ENCODE measurements around the gene TBCD.
"Not testable (repeated sequence)": the region's sequence is repeated elsewhere in the genome, so short reads cannot be mapped to it uniquely, and the experiment has no call there.

TBCD gene

DNA sequence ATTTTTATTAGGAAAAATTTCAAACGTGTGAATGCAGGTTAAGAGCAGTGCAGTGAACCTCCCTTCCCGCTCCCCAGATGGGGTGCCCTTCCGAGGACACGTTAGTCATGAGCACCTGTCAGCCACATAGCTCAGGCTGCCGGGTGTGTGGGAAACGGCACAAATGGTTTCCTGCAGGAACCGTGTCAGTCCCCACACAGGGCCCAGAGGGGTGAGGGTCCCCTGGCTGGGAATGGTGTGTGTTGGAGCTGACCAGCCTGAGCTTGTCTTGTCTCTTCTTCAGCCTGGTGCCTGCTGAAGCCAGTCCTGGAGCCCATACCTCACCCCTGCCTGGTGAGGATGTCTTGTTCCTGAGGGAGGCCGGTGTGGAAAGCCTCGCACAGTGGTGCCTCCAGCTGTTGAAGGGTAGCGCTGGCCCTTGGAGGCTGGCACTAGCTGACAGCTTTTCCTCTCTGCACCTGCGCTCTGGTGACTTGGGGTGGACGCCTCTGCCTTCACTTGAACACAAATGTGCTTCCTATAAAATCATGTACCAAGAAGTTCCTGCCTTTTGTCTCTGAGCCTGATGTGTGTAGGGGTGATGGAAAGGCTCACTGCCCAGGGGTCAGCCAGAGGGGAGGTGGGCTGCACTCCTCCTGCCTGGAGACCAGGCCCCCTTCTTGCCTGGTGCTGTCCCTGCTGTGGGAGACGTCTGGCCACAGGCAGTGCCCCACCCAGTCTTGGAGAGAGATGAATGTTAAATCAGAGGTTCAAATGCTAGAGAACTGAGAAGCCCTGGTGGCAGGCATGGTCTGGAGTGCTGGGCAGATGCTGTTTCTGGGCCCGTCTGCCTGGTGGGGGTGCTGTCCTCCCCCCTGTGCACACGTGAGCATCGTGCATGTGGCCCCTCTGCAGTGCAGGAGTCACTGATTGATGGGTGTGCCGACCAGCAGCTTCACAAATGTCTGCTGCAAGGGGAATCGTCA, 190.6 kb downstream of the TBCD start:
- no peak for DNase-seq

DNA sequence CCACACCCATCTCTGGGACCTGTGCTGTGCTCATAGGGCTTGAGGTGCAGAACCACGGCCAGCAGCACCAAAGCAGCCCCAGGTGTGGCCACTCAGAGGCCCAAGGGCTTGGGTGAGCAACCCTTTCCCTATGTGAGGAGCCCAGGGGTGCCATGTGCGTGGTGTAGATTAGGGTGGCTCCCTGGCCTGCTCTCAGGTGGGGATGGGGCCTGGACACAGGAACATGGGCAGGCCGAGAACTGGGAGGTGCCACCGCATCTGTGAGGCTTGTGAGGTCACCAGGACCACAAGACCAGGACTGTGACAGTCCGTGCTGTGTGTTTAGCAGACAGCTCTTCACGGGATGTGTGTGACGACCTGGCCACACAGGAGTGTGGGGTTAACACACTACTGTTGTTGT, 191.5 kb downstream of the TBCD start:
- DNase-seq, result no peak

DNA sequence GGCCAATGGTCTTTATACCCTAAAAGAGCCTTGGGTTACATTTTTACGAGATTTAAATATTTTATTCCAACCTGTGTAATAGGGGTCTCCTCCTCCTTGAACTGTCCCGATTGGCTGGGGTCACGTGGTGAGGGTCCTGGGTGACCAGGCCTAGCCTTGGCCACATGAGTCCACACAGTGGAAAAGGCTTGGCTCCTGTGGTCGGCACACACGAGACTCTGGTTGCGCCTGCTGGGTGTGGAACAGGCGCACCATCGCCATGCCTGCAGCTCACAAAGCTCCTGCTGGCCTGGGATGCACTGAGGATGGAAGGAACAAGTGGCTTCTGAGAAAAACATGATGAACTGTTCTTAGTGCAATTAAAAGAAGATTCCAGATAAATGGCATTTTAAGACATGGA, 191.9 kb downstream of the TBCD start:
- DNase-seq, result no peak

DNA sequence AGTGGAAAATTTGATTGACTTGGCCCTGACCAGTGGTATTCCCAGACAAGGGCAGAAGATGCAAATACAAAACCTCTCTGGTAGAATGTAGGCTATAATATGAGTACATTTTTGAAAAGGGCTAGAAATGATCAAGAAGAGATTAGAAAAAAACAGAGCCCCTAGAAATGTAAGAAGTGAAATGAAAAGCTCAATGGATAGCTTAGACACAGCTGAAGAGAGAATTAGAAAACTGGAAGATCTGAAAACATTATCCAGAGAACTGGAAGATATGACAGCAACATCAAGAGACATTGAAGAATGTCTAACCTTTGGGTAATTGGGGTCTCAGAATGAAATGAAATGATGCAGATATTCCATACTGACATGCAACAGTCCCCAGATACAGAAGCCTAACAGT, 193.1 kb downstream of the TBCD start:
- no peak for DNase-seq

DNA sequence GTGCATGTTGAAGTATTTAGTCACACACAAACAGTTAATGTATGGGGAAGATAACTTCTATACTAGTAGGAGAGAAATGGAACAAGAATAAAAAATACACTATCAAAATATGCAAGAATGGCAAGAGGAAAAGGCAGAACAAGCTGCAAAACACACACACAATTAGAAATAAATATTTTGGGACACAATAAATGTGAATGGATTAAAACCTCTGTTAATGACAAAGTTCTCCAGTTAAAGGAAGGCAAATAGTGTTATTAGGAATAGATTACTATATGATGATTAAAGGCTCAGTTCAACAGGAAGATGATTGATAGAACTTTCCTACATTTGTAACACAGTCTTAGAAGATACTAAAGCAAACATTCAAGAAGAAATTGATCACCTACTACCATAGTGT, 194.2 kb downstream of the TBCD start:
- no peak for DNase-seq

DNA sequence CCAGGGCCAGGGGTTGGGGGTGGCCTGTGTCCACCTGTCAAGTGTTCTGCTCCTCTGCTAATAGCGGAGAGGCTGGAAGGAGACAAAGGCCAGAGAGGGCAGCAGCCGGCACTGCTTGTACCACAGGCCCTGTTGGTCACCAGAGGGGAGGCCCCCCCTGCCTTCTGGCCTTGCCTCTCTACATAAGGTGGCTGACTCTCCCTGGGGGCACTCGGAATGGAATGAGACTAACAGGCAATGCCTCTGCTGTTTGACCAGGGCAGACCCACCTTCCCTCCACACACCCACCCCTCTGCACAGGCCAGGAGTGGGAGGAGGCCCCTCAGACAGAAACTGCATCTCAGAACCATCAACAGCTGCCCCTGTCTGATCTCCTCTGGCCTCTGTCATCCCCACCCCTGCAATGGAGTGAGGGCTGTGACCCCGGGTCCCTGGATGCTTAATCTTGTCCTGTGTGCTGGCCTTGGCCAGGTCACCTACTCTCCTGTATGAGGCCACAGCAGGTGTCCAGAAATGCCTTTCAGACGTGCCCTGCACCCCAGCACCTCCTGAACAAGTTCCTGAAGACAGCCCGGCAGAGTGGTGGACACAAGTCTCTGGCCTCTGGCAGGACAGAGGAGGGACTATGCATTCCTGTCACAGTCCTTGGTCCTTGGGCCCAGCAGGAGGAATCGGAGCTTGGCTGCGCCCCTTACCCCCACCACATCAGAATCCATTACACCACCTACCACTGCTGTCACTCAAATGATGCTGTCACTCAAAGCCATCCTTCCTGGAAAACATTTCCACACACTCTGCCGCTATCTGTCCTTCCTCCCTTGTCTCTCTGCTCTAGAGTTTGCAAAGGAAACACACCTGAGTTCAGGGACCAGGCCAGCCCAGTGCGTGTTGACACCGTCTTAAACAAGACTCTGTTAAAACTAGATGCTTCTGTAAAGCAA, 195.5 kb downstream of the TBCD start:
- DNase-seq, result no peak

DNA sequence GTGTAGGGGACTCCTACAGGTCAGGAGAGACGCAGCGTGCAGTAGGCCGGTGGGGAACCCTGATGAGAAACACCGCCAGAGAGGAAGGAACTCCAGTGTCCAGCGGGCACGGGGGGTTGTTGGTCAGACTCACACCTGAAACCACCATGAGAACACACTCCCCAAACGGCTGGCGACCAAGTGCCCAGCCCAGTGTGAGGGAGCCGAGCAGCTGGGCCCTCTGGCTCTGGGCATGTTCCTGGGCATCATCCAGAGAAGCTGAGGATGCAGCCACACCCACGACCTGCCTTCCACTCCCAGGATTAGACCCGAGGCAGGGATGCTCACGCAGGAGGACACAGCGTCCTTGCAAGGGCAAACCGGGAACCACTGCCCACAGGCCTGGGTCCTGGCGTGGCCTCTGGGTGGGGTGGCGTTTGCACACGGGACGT, 196.2 kb downstream of the TBCD start:
- no peak for DNase-seq

DNA sequence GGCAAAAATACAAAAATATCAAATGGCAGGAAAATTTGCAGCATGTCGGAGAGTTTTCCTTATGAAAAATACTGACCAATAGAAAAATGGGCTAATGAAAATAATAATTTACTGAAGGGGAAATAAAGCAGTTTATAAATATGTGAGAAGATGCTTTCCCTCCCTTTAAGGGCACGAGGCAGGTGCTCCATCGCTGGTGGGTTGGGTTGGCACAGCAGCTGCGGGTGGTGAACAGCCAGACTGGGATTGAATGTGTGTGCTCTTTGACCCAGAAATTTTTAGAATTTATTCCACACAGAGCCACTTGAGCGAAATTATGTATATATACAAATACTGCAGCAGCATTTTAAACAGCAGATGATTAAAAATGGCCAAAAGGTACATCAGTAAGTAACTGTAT, 197.1 kb downstream of the TBCD start:
- DNase-seq, result no peak

DNA sequence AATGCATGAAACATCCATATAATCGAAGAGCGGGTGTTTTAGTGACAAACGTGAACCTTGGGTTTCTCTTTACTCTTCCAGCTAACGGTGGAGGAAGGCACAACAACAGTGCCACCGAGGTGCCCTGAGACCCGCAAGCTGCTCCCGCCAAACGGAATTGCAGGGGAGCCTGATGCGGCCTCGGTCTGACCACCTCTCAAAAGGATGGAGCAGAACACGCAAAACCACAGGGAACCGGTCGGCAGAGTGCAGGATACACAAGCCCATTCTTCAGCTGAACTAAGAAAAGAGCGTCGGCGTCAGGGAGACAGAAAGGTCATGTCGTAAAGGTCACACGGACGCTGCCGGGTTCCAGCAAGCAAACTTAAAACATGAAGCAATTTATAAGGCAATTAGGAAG, 197.5 kb downstream of the TBCD start:
- DNase-seq, result no peak

DNA sequence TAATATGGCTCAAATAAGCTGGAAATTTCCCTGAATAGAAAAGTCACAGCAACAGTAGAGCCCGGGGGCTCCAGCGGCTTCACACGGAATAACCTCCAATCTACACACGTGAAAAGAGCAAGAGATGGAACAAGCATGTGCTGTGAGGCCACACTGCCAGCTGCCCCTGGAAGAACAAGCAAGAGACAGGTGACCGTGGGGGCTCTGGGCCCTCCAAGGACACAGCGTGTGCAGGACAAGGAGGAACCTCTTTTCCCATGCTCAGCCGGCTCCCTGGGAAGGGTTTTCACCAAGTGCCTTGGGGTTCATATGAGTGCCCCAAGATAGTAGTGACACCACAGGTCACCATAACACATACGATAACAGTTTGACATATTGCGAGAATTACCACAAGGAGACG, 198.1 kb downstream of the TBCD start:
- DNase-seq, result no peak

DNA sequence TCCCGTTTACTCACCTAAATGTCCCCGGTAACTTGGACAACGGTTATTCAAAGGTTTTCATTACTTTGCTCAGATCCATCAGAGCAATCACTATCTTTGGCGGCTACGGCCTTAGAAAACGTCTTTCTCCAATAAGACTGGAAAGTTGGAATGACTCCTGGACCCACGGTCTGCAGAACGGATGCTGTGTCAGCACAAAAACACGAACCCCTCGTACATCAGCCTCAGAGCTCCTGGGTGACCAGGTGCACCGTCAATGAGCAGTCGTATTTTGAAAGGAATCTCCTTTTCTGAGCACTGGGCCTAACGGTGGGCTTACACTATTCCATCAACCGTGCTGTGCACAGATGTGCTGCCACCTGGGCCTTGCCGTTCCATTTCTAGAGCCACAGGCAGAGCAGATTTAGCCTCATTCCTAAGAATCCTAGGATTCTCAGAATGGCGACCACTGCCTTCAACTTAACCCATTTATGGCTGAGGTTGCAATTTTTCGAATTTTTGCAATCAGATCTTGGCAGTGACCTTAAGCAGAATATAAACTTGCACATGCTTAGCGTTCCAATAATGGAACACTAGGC, 198.7 kb downstream of the TBCD start:
- DNase-seq, result no peak

DNA sequence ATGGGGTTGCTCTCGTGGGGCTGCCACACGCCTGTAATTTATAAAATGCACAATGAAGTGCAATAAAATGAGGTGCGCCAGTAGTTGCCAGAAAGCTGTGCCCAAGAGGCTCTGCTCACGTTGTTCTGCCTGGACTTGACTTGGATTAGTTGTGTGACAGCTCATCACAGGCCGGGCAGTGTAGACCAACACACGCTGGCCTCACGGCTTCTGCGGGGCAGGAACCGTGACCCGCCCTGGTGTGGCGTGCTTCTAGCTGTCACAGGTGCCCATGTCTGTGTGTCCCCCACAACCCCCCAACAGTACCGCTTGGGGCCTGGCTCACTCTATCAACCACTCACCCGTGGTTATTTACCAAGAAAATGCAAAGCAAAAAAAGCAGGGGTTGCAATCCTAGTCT, 200.2 kb downstream of the TBCD start:
- DNase-seq, result no peak

DNA sequence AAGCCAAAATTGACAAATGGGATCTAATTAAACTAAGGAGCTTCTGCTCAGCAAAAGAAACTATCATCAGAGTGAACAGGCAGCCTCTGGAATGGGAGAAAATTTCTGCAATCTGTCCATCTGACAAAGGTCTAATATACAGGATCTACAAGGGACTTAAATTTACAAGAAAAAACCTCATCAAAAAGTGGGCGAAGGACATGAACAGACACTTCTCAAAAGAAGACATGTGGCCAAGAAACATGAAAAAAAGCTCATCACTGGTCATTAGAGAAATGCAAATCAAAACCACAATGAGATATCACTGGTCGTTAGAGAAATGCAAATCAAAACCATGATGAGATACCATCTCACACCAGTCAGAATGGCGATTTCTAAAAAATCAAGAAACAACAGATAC, 203.2 kb downstream of the TBCD start:
- DNase-seq, result not testable (repeated sequence)

DNA sequence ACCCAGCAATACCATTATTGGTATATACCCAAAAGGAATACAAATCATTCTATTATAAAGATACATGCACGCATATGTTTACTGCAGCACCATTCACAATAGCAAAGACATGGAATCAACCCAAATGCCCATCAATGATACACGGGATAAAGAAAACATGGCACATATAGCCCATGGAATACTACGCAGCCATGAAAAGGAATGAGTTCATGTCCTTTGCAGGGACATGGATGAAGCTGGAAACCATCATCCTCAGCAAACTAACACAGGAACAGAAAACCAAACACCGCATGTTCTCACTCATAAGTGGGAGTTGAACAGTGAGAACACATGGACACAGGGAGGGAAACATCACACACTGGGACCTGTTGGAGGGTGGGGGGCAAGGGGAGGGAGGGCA, 203.8 kb downstream of the TBCD start:
- not testable (repeated sequence) for DNase-seq

DNA sequence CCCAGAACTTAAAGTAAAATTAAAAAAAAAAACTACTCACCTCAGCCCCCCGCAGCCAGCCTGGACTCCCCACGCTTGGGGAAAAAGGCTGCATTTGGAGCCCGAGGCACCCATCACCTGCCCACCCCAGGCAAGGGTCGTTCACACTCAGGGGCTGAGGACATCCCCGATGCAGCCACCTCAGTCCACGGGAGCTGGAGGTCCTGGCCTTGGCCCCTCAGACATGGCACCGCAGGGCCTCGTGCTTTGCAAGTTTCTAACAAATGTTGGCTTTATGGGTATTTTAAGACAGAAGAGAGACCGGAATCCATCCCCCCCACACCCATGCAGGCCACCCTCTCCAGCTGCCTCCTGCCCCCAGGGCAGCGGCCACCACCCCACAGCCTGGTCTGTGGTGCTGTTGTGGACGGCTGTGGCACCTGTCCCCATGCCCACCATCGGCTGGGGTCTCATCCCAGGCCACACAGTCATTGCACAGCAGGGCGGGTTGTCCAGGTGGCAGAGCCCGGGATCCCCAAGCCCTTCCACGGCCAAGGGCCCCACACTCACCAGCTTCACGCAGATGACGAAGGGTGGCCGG, 204.4 kb downstream of the TBCD start:
- no peak for DNase-seq

DNA sequence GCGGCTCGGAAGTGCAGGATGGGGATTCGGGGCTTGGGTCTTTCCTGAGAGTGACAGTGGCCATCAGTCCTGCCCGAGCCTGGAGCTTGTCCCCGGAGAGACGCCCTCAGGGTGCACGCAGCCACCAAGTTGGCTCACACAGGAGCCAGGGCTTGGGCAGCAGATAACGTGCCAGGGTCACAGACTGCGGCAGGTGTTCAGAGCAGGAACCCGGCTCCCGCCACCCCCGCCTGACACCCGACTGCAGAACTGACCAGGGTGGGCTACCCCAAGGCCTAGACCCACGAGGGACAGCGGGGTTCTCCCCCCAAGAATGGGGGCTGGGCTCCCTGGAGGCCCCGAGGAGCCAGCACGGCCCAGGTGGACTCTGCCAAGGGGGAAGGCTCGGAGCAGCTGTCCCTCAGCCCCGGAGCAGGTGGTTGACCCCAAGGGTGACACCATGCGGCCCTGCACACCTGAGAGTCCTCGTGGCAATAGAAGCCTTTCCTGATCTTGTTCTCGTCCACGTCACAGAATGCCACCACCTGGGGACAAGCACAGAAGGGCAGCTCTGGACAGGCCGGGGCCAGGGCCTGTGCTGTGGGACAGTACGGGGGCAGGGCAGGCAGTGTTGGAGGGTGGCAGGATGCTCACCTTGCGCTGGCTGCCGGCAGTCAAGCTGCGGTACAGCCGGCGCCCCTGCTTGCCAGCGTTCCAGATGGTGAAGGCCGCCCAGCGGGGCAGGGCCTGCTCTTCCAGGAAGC, 205.0 kb downstream of the TBCD start:
- no peak for DNase-seq

DNA sequence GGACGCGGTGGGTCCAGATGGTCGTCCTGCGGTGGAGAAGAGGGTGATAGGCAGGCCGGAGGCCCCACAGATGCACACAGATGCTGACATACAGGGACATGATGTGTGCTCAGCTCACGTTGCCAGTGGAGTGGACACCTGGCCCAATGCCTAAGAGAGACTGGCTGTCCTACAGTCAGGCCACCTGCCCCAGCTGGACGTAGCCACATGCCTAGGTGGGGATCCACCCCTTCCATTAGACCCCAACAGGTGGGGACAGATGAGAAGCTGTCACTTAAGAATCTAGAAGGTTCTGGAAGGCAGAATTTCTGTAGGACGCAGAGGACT, 205.6 kb downstream of the TBCD start:
- no peak for DNase-seq

DNA sequence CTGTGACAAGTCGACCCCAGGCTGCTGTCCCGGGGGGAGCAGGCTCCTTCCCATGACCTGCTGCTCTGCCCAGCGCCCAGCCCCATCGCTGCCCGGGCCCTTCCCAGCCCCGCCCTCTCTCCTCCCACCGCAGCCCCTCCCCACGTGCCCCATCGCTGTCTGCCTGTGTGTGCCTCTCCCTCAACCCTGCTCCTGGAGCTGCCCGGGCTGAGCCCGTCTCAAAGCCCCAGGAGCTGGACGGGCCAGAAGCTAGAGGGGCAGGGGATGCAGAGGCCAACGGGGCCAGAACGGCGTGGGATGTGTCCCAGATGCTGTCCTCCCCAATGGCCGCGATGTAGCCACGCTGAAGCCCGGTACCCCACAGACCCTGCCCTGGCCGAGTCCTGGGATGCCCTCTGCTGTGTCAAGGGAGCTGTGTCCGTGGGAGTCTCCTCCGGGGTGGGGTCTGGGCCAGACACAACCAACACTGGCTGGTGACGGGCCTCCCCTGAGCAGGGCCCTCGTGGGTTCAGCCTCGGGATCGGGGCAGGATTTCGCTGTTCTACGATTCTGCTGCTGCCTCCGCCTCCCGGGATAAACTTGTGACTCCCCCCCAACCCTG, 206.2 kb downstream of the TBCD start:
- no peak for DNase-seq

DNA sequence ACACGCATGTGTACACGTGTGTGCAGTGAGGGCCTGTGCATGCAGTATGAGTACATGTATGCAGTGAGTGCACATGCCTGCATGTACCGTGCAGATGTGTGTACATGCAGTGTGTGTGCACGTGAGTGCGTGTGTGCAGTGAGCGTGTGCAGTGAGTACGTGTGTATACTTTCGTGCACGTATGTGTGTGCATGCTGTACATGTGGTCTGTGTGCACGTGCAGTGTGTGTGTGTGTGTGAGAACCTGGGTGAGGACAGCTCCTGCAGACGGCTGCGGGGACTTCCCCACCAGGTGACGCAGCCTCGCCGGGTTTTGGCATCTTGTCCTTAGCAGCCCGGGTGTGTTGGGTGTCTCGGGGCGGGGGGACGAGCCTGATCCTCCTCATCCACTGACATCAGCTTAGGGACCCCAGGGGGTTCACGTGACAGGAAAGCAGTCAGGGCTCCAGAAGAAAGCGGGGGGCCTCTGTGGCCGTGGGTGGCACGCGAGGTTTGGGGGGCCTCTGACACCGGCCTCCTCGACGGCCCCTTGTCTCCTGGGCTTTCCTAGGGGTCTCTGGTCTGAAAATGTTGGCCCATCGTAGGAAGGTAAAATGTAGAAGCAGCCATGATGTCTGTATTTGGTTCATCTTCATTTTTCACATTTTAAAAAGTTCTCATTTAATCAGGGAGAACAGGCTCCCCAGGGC, 207.5 kb downstream of the TBCD start:
- DNase-seq, result no peak

DNA sequence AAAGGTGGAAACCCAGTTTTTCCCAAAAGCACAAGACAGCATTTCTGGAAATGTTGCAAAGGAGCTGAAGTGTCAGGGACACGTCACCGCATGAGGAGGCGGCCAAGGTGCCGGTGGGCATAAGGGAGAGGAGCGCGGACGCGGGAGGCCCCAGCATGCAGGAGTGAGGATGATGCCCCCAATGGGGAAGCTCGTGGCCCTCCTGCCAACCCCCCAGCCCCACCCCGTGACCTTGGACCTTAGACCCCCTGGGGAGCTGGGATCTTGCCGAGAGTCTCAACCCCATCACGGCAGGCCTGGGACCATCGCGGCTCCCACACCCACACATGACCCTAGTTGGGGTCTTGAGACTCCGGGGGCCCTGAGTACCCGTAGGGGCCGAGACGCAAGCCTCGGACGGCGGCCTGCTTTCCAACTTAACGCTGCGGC, 208.1 kb downstream of the TBCD start:
- no peak for DNase-seq

All from NCI-H510A treated with DMSO at 0.1 percent for 48 hours (cell line).